Rectal smooth muscle tissue (tissue), 1 donor: ENCODE data around the gene UMODL1.

ENCODE experiments used
- H3K27ac ChIP-seq: one replicate; pipeline ENCODE4 v1.7.0; 2013; ENCODE audit warnings: low read depth, low read length, inconsistent platforms
- H3K27me3 ChIP-seq: one replicate; pipeline ENCODE4 v1.7.0; 2013; ENCODE audit warnings: low read length; ENCODE audit not compliant: control insufficient read depth, insufficient read depth
- H3K36me3 ChIP-seq: one replicate; pipeline ENCODE4 v1.7.0; 2013; ENCODE audit warnings: low read length; ENCODE audit not compliant: control insufficient read depth, insufficient read depth
- H3K4me1 ChIP-seq: one replicate; pipeline ENCODE4 v1.7.0; 2013; ENCODE audit warnings: low read length; ENCODE audit not compliant: control insufficient read depth, insufficient read depth
- H3K4me3 ChIP-seq: one replicate; pipeline ENCODE4 v1.7.0; 2013; ENCODE audit warnings: low read length
- H3K9ac ChIP-seq: one replicate; pipeline ENCODE4 v1.7.0; 2013; ENCODE audit warnings: low read length

Gene UMODL1

GRCh38 chr21:42153046-42153686 is 82.0 kb downstream of the UMODL1 start:
- no peak overlapping the region for H3K27ac ChIP-seq

DNA sequence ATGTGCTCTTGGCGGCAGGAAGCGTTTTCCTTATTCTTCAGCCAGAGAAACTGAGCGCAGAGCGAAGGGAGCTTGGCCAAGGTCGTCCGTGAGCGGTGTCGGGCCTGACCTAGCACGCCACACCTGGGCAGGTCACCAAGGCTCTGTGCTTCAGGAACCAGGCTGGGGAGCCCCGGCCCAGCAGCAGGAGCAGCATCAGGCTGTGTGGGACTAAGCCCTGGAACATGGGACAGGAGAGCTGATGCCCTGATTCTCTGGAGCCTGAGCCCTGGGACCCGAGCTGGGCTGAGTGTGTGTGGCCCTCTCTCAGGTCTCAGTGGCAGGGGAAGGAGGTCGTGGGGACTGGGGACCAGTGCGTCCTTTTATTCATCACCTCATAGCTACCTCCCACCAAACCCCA is 82.6 kb downstream of the UMODL1 start:
- Histone ChIP-seq H3K4me3 (no peak overlapping the region), H3K9ac (no peak overlapping the region), H3K27ac (no peak overlapping the region), H3K27me3 (no peaks in the 10 kb centered on the region), H3K36me3 (no peaks in the 10 kb centered on the region), H3K4me1 (no peaks in the 10 kb centered on the region)

More at GRCh38 chr21:42153046-42153686, 82.0 kb downstream of the UMODL1 start:
- H3K4me1 ChIP-seq: no peaks in the 10 kb centered on the region
- H3K4me3 ChIP-seq: no peak overlapping the region
- H3K27me3 ChIP-seq: no peaks in the 10 kb centered on the region
- H3K36me3 ChIP-seq: no peaks in the 10 kb centered on the region
- H3K9ac ChIP-seq: no peak overlapping the region

- no peak overlapping the region for H3K4me3 ChIP-seq
- no peaks in the 10 kb centered on the region for H3K36me3 ChIP-seq
- H3K4me1 ChIP-seq: no peaks in the 10 kb centered on the region
- no peaks in the 10 kb centered on the region for H3K27me3 ChIP-seq
- no peak overlapping the region for H3K9ac ChIP-seq
- H3K27ac ChIP-seq: no peak overlapping the region
These were observed 83.3 kb downstream of the UMODL1 start for GRCh38 chr21:42154237-42155044.

GRCh38 chr21:42155045-42155855 is 84.1 kb downstream of the UMODL1 start:
- H3K27me3 ChIP-seq: no peaks in the 10 kb centered on the region
- H3K36me3 ChIP-seq: no peaks in the 10 kb centered on the region
- H3K9ac ChIP-seq: no peak overlapping the region
- H3K4me3 ChIP-seq: no peak overlapping the region
- no peaks in the 10 kb centered on the region for H3K4me1 ChIP-seq
- H3K27ac ChIP-seq: no peak overlapping the region

DNA sequence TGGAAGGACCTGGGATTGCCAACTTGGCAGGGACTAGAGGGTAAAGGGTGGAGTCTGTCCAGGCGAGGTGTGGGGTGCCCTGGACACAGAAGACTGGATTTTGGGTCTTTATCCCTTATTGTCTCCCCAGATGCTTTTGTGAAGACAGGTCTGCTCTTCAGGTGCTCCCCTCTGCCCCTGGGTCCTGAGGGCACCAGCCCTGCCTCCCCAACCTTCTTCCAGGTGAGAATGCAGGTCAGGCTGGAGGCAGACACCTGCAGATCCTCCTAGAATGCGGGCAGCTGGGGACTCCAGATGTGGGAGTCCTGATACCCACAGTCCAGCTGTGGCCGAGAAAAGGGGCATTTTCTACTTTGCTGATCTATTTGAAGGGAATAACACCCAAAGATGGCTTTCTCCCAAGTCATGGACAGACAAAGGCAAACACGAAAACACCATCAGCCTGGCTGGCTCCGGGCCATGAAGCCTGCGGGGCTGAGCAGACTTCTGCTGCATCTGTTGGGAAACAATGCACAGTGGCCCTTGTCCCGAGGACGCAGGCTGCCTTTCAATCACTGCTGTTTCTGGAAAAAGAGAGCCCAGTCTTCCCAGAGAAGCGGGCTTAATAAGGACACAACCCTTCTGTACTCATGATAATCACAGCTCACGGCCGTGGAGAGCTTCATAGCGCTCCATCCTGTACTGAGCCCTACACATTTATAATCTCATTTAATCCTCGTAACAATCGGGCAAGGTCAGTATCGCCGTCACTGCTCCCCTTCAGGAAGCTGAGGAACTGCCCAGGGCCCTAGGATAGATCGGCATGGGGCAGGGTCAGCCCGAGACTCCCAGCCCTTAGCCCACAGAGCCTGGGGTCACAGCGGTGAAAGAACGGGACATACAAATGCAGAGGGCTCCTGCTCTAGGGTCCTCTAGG is 85.8 kb downstream of the UMODL1 start:
- no peaks in the 10 kb centered on the region for H3K36me3 ChIP-seq
- H3K4me1 ChIP-seq: no peaks in the 10 kb centered on the region
- no peak overlapping the region for H3K9ac ChIP-seq
- H3K27me3 ChIP-seq: no peaks in the 10 kb centered on the region
- H3K4me3 ChIP-seq: no peak overlapping the region
- no peak overlapping the region for H3K27ac ChIP-seq

- Histone ChIP-seq H3K27me3 (no peaks in the 10 kb centered on the region), H3K4me1 (no peaks in the 10 kb centered on the region), H3K4me3 (no peak overlapping the region), H3K27ac (no peak overlapping the region), H3K36me3 (no peaks in the 10 kb centered on the region), H3K9ac (no peak overlapping the region)
These were observed 86.6 kb downstream of the UMODL1 start for GRCh38 chr21:42157606-42158310.

DNA sequence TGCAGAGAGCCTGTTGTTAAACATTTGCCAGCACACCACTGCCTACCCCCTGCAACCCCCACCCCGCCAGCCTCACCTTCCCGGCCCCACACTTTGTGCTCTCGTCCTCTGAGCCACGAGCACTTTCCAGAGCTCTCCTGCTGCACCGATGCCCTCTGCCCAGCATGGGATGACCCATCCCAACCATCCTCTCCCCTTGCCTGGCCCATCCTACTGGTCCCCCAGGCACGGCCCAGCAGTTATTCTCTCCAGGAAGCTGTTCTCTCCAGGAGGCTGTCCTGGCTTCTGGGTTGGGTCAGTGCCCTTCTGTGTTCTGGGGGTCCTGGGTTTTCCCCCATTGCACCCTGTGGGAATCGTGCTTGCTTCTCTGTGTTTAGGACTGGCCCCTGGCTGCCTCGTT is 87.7 kb downstream of the UMODL1 start:
- Histone ChIP-seq H3K27me3 (no peaks in the 10 kb centered on the region), H3K9ac (no peak overlapping the region), H3K36me3 (no peaks in the 10 kb centered on the region), H3K4me3 (no peak overlapping the region), H3K4me1 (no peaks in the 10 kb centered on the region), H3K27ac (no peak overlapping the region)

- no peak overlapping the region for H3K27ac ChIP-seq
These were observed 88.5 kb downstream of the UMODL1 start for GRCh38 chr21:42159560-42160110.

DNA sequence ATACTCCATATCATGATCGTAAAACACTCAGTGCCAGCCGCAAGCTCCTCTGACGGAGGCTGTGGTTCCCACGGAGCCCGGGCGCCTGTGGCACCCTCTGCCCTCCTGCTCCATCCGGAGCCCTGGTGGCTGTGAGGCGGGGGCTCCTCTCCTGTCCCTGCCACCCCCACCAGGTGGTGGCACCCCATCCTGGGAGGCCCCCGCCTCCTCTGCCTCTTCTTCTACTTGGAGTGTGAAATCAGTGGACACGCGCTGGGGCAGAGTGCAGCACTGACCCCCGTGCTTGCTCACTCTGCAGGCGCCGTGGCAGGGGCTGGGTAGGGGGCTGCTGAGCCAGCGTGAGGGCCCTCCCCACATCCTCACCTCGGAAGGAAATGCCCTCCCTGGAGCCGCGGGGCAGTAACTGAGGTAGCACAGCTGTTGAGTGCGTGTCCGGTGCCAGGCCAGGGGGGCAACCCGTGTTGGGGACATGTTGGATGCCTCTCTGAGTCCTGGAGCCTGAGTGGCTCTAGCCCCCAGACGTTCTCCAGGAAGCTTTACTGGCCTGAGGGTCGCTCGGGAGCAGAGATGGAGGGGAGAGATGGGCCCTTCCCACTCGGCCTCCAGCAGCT is 89.1 kb downstream of the UMODL1 start:
- Histone ChIP-seq H3K27ac (no peak overlapping the region), H3K4me1 (no peaks in the 10 kb centered on the region), H3K36me3 (no peaks in the 10 kb centered on the region), H3K27me3 (no peaks in the 10 kb centered on the region), H3K4me3 (no peak overlapping the region), H3K9ac (no peak overlapping the region)

More at GRCh38 chr21:42159560-42160110, 88.5 kb downstream of the UMODL1 start:
- H3K9ac ChIP-seq: no peak overlapping the region
- H3K27me3 ChIP-seq: no peaks in the 10 kb centered on the region
- no peaks in the 10 kb centered on the region for H3K36me3 ChIP-seq
- H3K4me3 ChIP-seq: no peak overlapping the region
- H3K4me1 ChIP-seq: no peaks in the 10 kb centered on the region

DNA sequence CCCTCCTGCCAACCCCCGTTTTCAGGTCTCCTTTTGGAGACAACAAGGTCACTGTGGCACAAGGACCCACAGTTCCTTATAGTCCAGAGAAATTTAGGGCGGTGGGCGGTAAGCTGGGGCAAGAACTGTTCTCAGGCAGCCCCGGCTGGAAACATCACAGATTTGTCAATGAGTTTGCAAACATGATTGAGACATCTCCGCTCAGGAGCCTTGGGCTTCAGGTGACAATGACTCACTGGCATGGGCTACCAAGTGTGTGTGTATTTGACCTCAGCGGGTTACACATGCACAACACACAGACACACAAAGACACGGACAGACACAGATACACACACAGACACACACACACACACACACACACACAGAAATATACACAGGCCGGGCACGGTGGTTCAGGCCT is 89.6 kb downstream of the UMODL1 start:
- Histone ChIP-seq H3K27ac (no peak overlapping the region), H3K4me3 (no peak overlapping the region), H3K36me3 (no peaks in the 10 kb centered on the region), H3K27me3 (no peaks in the 10 kb centered on the region), H3K9ac (no peak overlapping the region), H3K4me1 (no peaks in the 10 kb centered on the region)

GRCh38 chr21:42161401-42161955 is 90.4 kb downstream of the UMODL1 start:
- no peak overlapping the region for H3K9ac ChIP-seq
- no peaks in the 10 kb centered on the region for H3K4me1 ChIP-seq
- no peak overlapping the region for H3K27ac ChIP-seq
- H3K27me3 ChIP-seq: no peaks in the 10 kb centered on the region
- no peaks in the 10 kb centered on the region for H3K36me3 ChIP-seq
- H3K4me3 ChIP-seq: no peak overlapping the region
